GM21737 (cell line): ENCODE data around the gene CDT1.
"Not testable (repeated sequence)": the region's sequence is repeated elsewhere in the genome, so short reads cannot be mapped to it uniquely, and the experiment has no call there.

Source experiments
- ATAC-seq: cut with Tn5 transposase; IDR thresholded peaks from one replicate; pipeline ENCODE4 v1.9.1; 2021; ENCODE audit warnings: mild to moderate bottlenecking, moderate library complexity; ENCODE audit not compliant: unreplicated experiment

CDT1 gene

GRCh38 chr16:88782454-88783390, 20.9 kb upstream of the CDT1 start:
- ATAC-seq = no peak

DNA sequence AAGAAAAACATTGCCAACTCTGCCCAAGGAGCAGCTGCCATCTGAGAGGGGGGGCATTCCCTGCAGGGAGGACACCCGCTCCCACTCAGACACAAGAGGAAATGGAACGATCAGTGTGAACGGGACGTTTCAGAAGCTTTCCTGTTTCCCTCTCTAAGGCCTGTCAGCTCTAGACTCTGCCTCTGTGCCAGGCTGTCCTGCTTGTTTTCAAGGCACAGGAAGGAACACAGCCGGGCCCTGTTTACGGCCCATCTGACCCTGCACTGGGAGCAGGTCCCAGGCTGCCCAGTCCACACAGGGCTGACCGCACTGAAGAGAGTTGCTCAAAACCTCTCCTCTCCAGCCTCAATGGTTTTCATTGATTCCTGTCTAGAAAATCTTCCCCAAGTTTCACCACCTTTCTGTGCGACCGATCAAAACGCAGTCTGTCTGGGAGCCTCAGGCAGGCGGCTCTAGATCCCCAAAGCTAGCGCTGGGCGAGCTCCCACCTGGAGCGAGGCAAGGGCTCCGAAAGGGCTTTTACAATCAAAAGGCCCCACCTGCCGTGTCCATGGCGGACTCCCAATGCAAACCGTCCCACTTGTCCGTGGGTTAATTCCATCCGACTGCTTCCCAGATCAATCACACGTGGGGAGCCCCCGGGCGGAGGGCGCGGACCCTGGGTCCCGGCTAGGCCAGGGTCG, 20.1 kb upstream of the CDT1 start:
- no peak for ATAC-seq

GRCh38 chr16:88784074-88784855, 19.3 kb upstream of the CDT1 start:
- no peak for ATAC-seq

DNA sequence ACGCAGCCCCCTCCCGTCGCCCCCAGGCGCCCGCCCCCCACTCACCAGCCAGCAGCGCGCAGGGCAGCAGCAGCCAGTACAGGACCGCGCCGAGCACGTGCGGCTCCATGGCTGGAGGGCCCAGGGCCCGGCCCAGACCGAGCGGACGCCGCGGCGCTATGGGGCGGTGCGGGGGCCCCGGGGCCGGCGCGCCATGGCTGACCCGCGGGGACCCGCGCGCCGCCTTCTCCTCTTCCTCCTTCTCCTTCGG, 18.8 kb upstream of the CDT1 start:
- no peak for ATAC-seq

- no peak for ATAC-seq
Measured at GRCh38 chr16:88785106-88785924, 18.3 kb upstream of the CDT1 start, which contains the start of gene PIEZO1. PIEZO1 (minus strand) TSS chr16:88785220; CDS start chr16:88784964, 256 bp downstream.

DNA sequence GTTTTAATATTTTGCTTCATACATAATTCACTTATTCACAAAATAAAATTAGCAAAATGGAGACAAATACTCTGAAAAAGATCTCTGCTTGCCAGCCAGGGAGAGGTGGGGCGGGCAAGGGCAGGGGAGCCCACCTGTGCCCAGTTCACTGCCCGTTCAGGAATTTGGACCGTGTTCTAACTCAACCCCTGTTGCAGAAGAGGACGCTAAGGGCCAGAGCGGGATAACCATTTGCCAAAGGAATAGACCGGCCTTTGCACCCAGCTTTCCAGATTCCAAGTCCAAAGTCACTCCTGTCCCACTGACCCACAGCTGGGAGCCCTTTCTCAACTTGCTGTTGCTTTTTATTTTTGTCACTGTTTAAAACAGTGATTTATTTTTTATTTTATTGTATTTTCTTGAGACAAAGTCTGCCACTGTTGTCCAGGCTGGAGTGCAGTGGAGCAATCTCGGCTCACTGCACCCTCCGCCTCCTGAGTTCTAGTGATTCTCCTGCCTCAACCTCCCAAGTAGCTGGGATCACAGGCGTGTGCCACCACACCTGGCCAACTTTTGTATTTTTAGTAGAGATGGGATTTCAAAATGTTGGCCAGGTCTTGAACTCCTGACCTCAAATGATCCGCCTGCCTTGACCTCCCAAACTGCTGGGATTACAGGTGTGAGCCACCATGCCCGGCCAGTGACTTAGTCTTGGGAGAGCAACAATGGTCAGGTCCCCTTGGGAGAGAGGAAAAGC, 15.8 kb upstream of the CDT1 start:
- no peak for ATAC-seq

GRCh38 chr16:88788749-88789148, 14.8 kb upstream of the CDT1 start:
- ATAC-seq = not testable (repeated sequence)

DNA sequence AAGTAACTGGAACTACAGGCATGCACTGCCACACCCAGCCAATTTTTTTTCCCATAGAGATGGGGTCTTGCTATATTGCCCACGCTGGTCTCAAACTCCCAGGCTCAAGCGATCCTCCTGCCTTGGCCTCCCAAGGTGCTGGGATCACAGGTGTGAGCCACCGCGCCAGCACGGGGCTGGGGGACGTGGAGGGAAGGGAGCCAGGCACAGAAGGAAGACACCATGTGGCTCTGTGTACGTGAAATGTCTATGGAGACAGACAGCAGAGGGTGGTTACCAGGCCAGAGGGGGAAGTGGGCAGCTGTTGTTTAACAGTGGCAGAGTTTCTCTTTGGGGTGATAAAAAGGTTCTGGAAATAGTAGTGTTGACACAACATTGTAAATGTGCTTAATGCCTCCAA, 14.0 kb upstream of the CDT1 start:
- no peak for ATAC-seq

DNA sequence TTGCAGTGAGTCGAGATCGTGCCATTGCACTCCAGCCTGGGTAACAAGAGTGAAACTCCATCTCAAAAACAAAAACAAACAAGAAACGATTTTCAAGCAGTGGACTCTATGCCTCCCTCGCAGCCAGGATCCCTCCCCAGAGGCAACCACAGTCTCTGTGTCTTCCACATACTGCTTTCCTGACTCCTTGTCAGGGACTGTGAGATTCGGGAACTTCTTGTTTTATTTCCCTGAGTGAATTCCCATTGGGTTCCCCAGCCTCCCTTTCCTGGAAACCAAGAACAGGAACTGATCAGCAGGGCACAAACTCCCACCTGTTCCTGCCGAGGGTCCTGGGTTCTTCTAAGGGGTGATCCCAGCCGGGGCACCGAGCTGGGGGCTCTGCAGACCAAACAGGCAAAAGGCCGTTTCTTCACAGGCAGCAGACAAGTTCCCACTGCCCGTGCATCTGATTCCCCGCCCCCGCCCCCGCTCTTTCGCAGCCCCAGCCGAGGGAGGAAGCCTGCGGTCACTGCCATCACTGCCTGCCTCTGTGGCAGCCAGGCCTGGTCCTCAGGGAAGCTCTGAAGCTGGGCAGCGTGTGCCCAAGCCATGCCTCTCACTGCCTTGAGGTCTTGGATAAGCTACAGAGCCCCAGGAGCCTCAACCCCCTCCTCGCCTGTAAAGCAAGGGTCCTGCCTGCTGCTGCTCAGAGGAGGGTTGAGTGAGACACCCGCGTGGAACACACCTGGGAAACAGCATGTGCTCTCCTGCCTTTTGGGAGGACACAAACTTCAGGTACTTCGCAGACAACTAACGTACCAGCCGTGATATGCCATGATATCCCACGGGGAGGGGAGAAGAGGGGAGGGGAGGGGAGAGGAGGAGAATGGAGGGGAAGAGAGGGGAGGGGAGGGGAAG, 13.0 kb upstream of the CDT1 start:
- ATAC-seq = no peak

DNA sequence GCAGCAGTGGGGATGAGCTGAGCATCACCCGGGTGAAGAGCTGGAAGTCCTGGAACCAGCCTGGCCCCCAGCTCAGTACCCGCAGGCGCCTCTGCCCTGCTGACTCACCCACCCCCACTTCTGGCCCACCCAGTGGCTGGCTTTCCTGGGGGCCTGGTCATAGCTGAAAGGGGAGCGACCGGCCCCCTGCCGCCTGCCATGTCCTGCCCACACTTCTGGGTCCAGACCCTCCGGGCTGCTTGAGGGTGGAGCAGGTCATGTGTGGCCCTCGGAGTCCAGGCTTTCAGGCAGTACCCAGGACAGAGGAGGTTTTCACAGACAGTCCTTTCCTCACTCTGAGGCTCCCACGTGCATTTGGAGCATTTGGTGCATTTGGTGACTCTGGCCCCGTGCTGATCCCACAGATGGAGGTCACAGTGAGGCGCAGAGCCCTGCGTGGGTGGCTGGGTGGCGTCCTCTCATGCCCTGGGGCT, 11.5 kb upstream of the CDT1 start:
- no peak for ATAC-seq

DNA sequence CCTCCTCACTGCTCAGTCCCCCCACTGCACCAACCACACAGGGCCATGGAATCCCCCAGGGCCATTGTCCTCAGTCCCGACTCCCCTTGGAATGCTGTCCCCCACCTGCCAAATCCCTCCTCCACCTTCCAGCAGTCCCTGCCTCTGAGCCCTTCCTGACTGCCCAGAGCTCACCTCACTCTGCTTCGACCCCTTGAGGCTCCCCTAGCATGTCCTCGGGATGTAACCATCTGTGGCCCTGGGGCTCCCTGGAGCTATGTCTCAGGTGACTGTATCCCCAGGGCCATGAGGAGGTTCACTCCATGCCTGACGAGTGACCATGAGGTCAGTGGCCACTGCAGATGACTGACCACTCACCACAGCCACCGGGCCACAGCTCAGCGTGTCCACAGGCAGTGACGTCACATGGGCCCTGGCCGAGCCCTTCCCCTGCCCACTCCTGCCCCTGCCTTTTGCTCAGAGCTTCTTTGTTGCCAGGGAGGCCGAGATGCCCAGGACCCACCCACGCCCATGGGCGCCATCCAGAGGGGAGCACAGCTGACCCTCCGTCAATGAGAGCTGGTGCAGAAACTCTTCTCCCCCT, 10.8 kb upstream of the CDT1 start:
- ATAC-seq = no peak

DNA sequence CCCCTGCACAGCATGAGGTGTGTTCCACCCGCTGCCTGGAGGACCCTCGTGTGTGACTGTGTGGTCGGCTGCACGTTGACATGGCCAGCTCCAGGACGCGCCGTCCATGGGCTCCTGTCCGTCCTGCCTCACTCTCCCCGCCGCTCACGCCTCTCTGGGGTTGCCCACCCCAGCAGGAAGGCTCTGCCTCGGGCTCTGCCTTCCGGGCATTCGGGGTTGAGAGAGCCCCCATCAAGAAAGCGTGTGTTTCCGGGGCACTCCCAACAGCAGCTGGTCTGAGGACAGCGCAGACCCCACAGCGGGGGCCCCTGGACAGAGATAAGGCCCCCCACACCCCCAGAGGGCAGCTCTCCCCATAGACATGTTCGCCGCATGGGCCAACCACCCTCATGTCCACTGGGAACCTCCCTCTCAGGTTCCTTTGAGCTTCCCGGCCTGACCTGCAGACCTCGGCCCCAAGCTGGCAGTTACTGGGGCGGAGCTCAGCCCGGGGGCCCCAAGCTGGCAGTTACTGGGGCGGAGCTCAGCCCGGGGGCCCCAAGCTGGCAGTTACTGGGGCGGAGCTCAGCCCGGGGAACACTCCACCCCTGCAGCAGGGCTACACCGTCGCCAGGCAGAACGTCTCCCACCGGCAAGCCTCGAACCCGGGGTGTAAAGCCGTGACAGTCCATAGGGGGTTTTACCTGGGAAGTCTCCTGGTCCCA, 10.2 kb upstream of the CDT1 start:
- ATAC-seq = no peak

GRCh38 chr16:88796278-88796677, 7.3 kb upstream of the CDT1 start:
- no peak for ATAC-seq

DNA sequence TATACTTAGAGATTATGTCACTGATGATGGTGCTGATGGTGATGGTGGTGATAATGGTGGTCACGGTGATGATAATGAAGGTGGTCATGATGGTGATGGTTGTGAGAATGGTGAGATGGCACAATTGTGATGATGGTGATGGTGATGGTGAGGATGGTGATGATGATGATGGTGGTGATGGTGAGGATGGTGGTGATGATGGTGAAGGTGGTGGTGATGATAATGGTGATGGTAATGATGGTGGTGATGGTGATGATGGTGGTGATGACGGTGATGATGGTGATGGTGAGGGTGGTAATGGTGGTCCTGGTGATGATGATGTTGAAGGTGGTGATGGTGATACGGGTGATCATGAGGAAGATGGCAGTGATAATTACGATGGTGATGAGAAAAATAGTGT, 5.5 kb upstream of the CDT1 start:
- no peak for ATAC-seq

DNA sequence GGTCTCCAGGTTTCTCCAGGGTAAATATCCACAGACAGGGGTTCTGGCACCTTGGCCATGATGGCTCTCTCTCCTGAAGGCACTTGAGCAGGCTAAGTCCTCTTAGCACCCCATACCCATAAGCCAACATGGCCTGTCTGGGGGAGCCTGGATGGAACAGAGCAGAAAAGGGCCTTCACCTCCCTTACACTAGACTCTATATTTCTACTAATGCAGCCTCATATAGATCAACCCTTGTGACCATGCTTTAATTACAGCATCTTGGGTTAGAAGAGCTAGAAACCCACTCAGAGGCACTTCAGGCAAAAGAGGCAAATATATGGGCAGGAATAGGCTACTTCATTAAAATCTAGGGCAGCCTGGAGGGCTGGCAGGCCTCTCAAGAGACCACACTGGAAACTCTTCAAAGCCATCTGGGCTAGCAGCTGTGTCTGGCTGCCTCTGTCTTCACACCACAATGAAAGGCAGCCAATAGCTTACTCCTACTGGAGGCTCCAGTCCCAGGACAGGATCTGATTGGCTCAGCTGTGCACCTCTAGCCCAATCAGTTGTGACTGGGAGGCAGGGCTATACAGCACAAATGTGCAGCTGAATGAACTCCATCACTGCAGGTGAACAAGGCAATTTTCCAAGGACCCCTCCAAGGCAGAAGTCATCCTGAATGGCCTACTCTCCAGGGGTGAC, 4.7 kb upstream of the CDT1 start:
- no peak for ATAC-seq

- no peak for ATAC-seq
Measured at GRCh38 chr16:88799569-88800276, 3.9 kb upstream of the CDT1 start.

DNA sequence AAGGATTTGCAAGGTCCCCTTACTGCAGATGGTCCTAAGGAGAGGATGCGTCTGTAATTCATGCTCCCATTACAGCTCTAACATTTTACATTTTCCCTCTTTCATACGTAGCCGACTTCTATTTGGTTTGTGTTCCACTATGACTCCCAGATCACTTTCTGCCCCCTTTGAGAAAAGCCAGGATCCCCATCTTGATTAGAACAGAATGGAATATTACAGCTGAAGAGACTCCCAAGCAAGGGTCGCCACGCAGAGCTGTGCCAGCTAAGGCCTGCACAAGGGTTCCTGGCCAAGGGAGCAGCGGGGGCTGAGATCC, 3.4 kb upstream of the CDT1 start:
- ATAC-seq = no peak
